HEK293 (cell line): ENCODE results near the gene KIF27.

ENCODE experiments used
- CTCF ChIA-PET: fragments of 350-600 bp; formaldehyde crosslinking; extraction: SDS; loops from one replicate; lab custom pipeline; 2021; ENCODE audit warnings: antibody characterized with exemption; lab: Yijun Ruan, JAX
- POLR2A ChIA-PET: fragments of 300-600 bp; formaldehyde crosslinking; extraction: SDS; loops from one replicate; lab custom pipeline; 2020; ENCODE audit warnings: antibody characterized with exemption, inconsistent platforms; lab: Yijun Ruan, JAX
- H3K27ac ChIP-seq: fragments of 200-500 bp; sonication (Bioruptor generic); 2 replicates; pipeline ENCODE4 v1.5.1; 2014; ENCODE audit warnings: low read depth, low read length, control low read depth, inconsistent platforms; ENCODE audit errors: extremely low read depth
- H3K36me3 ChIP-seq, 2 experiments: fragments of 200-500 bp in 1 of 2; sonication (Bioruptor generic) in 1 of 2; 1 replicate in 1 of 2; 2 replicates in 1 of 2; pipeline ENCODE4 v1.5.1; 2014 to 2017; ENCODE audit warnings: inconsistent platforms in 2 of 2, low read length in 2 of 2; ENCODE audit not compliant: control insufficient read depth in 2 of 2, insufficient read depth in 1 of 2
- H3K4me1 ChIP-seq: fragments of 200-500 bp; sonication (Bioruptor generic); 2 replicates; pipeline ENCODE4 v1.5.1; 2014; ENCODE audit warnings: mild to moderate bottlenecking, low read length, inconsistent platforms; ENCODE audit not compliant: control insufficient read depth, insufficient read depth
- H3K4me3 ChIP-seq: 2 replicates; pipeline ENCODE4 v1.5.1; 2011; ENCODE audit warnings: low read depth, mild to moderate bottlenecking, control low read depth, low read length, moderate library complexity
- H3K9me3 ChIP-seq: fragments of 200-500 bp; sonication (Bioruptor generic); 2 replicates; pipeline ENCODE4 v1.5.1; 2014; ENCODE audit warnings: low read depth, low read length, inconsistent platforms; ENCODE audit not compliant: control insufficient read depth, insufficient read depth
- HOXC10 ChIP-seq: sonication (generic); formaldehyde crosslinking; IDR thresholded peaks from 2 replicates; pipeline ENCODE4 v1.8.1; 2023; ENCODE audit warnings: mild to moderate bottlenecking, missing genetic modification reagents
- ZNF350 ChIP-seq: fragments of 450-650 bp; formaldehyde crosslinking; IDR thresholded peaks from 2 replicates; pipeline ENCODE4 v1.5.0; 2017; ENCODE audit warnings: missing biosample characterization, mild to moderate bottlenecking, missing genetic modification characterization
- ZNF354C ChIP-seq: fragments of 450-650 bp; formaldehyde crosslinking; IDR thresholded peaks from 2 replicates; pipeline ENCODE4 v1.5.1; 2016; ENCODE audit warnings: missing biosample characterization, missing genetic modification characterization, low read depth, borderline replicate concordance
- ZNF48 ChIP-seq: fragments of 450-650 bp; formaldehyde crosslinking; IDR thresholded peaks from 2 replicates; pipeline ENCODE4 v1.5.1; 2016; ENCODE audit warnings: missing biosample characterization, missing genetic modification characterization
- ZNF600 ChIP-seq: fragments of 450-650 bp; formaldehyde crosslinking; IDR thresholded peaks from 2 replicates; pipeline ENCODE4 v1.5.1; 2016; ENCODE audit warnings: missing biosample characterization, missing genetic modification characterization
- ZNF677 ChIP-seq: fragments of 450-650 bp; IDR thresholded peaks from 2 replicates; pipeline ENCODE4 v1.5.0; 2018; ENCODE audit warnings: missing biosample characterization, mild to moderate bottlenecking, missing genetic modification characterization, moderate library complexity
- ZNF785 ChIP-seq: fragments of 450-650 bp; formaldehyde crosslinking; IDR thresholded peaks from 2 replicates; pipeline ENCODE4 v1.5.1; 2016; ENCODE audit warnings: missing biosample characterization, missing genetic modification characterization
- ZNF843 ChIP-seq: fragments of 450-650 bp; formaldehyde crosslinking; IDR thresholded peaks from 2 replicates; pipeline ENCODE4 v1.5.1; 2016; ENCODE audit warnings: missing biosample characterization, missing genetic modification characterization
- ZSCAN16 ChIP-seq: fragments of 450-650 bp; formaldehyde crosslinking; IDR thresholded peaks from 2 replicates; pipeline ENCODE4 v1.5.1; 2016; ENCODE audit warnings: missing biosample characterization, missing genetic modification characterization
- TF ChIP-seq, protein P1 (sequence below): fragments of 450-650 bp; formaldehyde crosslinking; IDR thresholded peaks from 2 replicates; pipeline ENCODE4 v1.5.1; 2017; ENCODE audit warnings: missing biosample characterization, missing genetic modification characterization
- TF ChIP-seq, protein P2 (sequence below): fragments of 450-650 bp; formaldehyde crosslinking; IDR thresholded peaks from 2 replicates; pipeline ENCODE4 v1.5.0; 2017; ENCODE audit warnings: missing biosample characterization, missing genetic modification characterization, borderline replicate concordance
- TF ChIP-seq, protein P3 (sequence below): fragments of 450-650 bp; IDR thresholded peaks from 2 replicates; pipeline ENCODE4 v1.5.1; 2018; ENCODE audit warnings: missing biosample characterization, missing genetic modification characterization
- TF ChIP-seq, protein P4 (sequence below): fragments of 450-650 bp; formaldehyde crosslinking; IDR thresholded peaks from 2 replicates; pipeline ENCODE4 v1.5.1; 2016; ENCODE audit warnings: missing biosample characterization, missing genetic modification characterization
- TF ChIP-seq, protein P5 (sequence below): fragments of 450-650 bp; formaldehyde crosslinking; IDR thresholded peaks from 2 replicates; pipeline ENCODE4 v1.5.1; 2016; ENCODE audit warnings: missing biosample characterization, missing genetic modification characterization

The KIF27 gene

DNA sequence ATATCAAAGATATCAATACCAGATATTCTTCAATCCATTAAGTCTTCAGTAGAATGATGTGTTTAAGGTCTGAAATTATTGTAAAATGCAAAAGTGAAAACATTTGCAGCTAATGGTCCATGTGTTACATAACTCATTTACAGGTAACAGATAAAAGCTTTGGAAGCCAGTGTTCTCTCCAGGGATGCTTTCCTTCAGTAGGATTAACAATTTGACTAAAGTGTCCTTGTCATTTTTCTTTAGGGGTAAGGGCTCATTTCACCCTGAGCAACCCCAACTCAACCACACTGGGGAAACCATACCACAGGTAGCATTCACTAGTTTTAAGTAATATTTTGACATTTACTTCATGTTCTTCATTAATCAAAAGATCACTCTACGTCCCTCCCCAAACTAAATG, 45.8 kb upstream of the KIF27 start:
- H3K27ac ChIP-seq = no peak overlapping the region
- TF ChIP-seq ZNF48 (tag by site-specific recombination) = no peak
- TF ChIP-seq, protein P1, sequence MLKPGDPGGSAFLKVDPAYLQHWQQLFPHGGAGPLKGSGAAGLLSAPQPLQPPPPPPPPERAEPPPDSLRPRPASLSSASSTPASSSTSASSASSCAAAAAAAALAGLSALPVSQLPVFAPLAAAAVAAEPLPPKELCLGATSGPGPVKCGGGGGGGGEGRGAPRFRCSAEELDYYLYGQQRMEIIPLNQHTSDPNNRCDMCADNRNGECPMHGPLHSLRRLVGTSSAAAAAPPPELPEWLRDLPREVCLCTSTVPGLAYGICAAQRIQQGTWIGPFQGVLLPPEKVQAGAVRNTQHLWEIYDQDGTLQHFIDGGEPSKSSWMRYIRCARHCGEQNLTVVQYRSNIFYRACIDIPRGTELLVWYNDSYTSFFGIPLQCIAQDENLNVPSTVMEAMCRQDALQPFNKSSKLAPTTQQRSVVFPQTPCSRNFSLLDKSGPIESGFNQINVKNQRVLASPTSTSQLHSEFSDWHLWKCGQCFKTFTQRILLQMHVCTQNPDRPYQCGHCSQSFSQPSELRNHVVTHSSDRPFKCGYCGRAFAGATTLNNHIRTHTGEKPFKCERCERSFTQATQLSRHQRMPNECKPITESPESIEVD = no peak
- TF ChIP-seq ZNF843 (tag by site-specific recombination) = no peak
- TF ChIP-seq ZNF350 (tag by site-specific recombination) = no peak
- TF ChIP-seq ZNF677 = no peak
- TF ChIP-seq, protein P2, sequence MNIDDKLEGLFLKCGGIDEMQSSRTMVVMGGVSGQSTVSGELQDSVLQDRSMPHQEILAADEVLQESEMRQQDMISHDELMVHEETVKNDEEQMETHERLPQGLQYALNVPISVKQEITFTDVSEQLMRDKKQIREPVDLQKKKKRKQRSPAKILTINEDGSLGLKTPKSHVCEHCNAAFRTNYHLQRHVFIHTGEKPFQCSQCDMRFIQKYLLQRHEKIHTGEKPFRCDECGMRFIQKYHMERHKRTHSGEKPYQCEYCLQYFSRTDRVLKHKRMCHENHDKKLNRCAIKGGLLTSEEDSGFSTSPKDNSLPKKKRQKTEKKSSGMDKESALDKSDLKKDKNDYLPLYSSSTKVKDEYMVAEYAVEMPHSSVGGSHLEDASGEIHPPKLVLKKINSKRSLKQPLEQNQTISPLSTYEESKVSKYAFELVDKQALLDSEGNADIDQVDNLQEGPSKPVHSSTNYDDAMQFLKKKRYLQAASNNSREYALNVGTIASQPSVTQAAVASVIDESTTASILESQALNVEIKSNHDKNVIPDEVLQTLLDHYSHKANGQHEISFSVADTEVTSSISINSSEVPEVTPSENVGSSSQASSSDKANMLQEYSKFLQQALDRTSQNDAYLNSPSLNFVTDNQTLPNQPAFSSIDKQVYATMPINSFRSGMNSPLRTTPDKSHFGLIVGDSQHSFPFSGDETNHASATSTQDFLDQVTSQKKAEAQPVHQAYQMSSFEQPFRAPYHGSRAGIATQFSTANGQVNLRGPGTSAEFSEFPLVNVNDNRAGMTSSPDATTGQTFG (tag by site-specific recombination) = no peak
- TF ChIP-seq, protein P3, sequence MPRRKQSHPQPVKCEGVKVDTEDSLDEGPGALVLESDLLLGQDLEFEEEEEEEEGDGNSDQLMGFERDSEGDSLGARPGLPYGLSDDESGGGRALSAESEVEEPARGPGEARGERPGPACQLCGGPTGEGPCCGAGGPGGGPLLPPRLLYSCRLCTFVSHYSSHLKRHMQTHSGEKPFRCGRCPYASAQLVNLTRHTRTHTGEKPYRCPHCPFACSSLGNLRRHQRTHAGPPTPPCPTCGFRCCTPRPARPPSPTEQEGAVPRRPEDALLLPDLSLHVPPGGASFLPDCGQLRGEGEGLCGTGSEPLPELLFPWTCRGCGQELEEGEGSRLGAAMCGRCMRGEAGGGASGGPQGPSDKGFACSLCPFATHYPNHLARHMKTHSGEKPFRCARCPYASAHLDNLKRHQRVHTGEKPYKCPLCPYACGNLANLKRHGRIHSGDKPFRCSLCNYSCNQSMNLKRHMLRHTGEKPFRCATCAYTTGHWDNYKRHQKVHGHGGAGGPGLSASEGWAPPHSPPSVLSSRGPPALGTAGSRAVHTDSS (tag by site-specific recombination) = no peak
- no peak for TF ChIP-seq HOXC10 (CRISPR knock-in tag)
- TF ChIP-seq ZNF785 = no peak
- TF ChIP-seq ZNF354C (tag by site-specific recombination) = no peak
- no peak for TF ChIP-seq ZSCAN16 (tag by site-specific recombination)
- TF ChIP-seq, protein P4, sequence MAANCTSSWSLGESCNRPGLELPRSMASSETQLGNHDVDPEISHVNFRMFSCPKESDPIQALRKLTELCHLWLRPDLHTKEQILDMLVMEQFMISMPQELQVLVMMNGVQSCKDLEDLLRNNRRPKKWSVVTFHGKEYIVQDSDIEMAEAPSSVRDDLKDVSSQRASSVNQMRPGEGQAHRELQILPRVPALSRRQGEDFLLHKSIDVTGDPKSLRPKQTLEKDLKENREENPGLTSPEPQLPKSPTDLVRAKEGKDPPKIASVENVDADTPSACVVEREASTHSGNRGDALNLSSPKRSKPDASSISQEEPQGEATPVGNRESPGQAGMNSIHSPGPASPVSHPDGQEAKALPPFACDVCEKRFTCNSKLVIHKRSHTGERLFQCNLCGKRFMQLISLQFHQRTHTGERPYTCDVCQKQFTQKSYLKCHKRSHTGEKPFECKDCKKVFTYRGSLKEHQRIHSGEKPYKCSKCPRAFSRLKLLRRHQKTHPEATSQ = no peak
- H3K9me3 ChIP-seq = no peaks in the 10 kb centered on the region
- ChIA-PET CTCF (interaction anchor here (0.8 to 1.3 kb wide), 3 partner anchors 13 to 294 kb away, joined by 4 to 6 read pairs (median 5); partner anchors contain the start of gene HNRNPK), POLR2A (interaction anchor here (1.0 to 1.4 kb wide), 2 partner anchors 13 to 22 kb away, joined by 3 to 5 read pairs; partner anchors contain the start of genes HNRNPK and RMI1)
- H3K4me1 ChIP-seq = no peaks in the 10 kb centered on the region
- H3K36me3 ChIP-seq = peaks cover 24 to 52% of the 10 kb centered on the region in 2 experiments
- H3K4me3 ChIP-seq = no peak overlapping the region

DNA sequence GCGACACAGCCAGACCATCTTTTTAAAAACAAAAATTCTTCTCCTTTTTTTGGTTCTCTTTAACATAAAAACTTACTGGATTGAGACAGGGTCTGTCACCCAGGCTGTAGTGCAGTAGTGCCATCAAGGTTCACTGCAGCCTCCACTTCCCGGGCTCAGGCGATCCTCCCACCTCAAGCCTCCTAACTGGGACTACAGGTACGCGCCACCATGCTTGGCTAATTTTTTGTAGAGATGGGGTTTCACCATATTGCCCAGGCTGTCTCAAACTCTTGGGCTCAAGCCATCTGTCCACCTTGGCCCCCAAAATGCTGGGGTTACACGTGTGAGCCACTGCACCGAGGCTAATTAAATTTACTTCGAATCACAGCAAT, 45.0 kb upstream of the KIF27 start:
- Histone ChIP-seq H3K36me3 (peaks cover 19 to 43% of the 10 kb centered on the region in 2 experiments), H3K27ac (no peak overlapping the region), H3K4me1 (no peaks in the 10 kb centered on the region), H3K4me3 (no peak overlapping the region), H3K9me3 (no peaks in the 10 kb centered on the region)
- TF ChIP-seq ZNF600 (tag by site-specific recombination) = peak; percentile 30; the same call in 1 of the 2 replicates
- TF ChIP-seq, protein P5, sequence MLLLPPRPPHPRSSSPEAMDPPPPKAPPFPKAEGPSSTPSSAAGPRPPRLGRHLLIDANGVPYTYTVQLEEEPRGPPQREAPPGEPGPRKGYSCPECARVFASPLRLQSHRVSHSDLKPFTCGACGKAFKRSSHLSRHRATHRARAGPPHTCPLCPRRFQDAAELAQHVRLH (tag by site-specific recombination) = no peak
- ChIA-PET POLR2A (interaction anchor here (1.0 to 5.6 kb wide), 2 partner anchors 13 to 21 kb away, joined by 3 to 57 read pairs; partner anchors contain the start of genes HNRNPK and RMI1), CTCF (interaction anchor here (0.8 kb wide), 1 partner anchor 206 kb away, joined by 5 read pairs; no protein-coding TSS in a partner anchor)
